ENCODE results near the gene MRPL53.

MRPL53 gene

GRCh38 chr2:74424139-74424992 lies 48.1 kb downstream of the MRPL53 start:
- no peak for DNase-seq

GRCh38 chr2:74423231-74424095 lies 49.0 kb downstream of the MRPL53 start:
- no peak for DNase-seq
